Stimulated activated CD4-positive, alpha-beta T cell treated with anti-CD3 and anti-CD28 coated beads, Interleukin-1b, Interleukin-23, amount 100 ng/mL, for 48 hours (primary cell): ENCODE data around the gene SPTB.
"Not testable (repeated sequence)": the region's sequence is repeated elsewhere in the genome, so short reads cannot be mapped to it uniquely, and the experiment has no call there.

Source experiments
- DNase-seq: peaks from one replicate; pipeline ENCODE4 v3.0.0-alpha.2; 2020

Gene SPTB

DNA sequence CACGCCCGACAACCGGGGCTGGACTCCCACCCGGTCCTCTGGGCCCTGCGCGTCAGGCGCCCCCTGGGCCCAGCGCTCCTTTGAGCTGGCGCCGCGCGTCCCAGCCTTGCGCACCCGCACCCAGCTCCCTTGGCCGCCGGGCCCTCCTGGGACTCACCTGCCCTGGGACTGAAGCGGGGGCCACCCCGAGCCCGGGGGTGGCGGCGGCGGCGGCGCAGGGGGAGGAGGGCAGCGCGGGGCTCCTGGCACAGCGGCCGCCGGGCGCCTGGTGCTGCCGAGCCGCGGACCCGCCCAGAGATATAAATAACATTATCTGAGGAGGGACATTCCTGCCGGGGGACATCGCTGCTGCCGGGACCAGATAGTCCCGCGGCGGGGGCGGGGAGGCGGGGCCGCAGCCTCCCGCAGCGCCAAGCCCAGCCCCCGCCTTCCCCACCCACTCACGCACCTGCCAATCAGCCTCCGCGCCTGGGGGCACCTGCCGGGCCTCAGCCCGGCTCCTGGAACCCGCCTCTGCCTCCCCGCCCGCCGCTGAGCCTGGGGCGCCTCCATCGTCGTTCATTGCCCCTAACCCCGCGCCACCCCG, at the start of gene SPTB:
Gene SPTB (minus strand): TSS at position 273 of the 586 bp plus-strand sequence. CDS start 56,813 bp downstream, outside the sequence.
- peak; percentile 42 for DNase-seq

- DNase-seq: no peak
Measured at GRCh38 chr14:64929014-64929359, 49.3 kb upstream of the SPTB start.

DNA sequence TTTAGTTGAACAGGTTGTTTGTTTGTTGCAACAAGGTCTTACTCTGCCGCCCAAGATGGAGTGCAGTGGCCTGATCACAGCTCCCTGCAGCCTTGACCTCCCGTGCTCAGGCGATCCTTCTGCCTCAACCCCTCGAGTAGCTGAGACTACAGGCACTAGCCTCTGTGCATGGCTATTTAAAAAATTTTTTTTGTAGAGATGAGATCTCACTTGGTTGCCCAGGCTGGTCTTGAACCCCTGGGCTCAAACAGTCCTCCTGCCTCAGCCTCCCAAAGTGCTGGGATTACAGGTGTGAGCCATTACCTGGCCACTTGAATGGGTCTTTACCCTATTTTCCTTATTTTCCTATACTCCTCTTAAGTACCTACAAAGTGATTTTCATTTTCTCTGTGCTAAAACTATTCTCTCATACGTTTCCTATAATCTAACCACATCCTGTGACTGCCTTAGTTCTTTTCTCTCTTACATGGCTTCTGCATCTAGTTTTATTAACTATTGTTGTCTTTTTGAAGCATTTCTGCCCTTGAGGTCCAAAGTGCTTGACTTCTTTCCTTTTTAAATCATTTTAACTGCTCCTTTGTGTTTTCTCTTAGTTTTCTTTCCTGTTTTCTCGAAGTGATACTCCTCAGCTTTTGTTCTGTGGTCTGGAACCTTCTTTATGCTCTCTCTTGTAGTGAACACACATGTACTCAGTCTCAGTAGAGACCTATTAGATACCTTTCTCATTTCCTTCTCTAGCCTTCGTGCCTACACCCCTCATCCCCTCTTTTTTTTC, 48.7 kb upstream of the SPTB start:
- no peak for DNase-seq

- DNase-seq: no peak
Measured at GRCh38 chr14:64927031-64927430, 47.3 kb upstream of the SPTB start.

GRCh38 chr14:64926398-64926995, 46.8 kb upstream of the SPTB start:
- DNase-seq: no peak

- DNase-seq: no peak
Measured at GRCh38 chr14:64923015-64923414, 43.3 kb upstream of the SPTB start.

DNA sequence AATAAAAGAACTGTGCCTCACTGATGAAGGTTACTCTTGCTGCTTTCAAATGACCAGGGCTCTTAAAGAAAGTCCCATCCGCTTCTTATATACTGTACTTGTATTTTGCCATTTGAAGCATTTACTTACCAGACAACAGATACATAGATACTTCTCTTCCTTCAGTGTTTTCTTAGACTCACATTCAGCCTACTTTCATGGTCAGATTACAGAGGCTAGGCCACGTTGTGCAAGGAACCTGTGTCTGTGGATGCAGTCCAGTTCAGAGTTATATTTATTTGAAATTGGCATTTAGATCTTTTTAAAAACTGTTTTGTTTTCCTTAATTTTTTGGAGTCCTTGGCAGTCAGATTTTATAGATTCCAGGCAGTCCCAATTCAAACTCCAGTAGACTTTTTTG, 40.8 kb upstream of the SPTB start:
- DNase-seq: no peak

DNA sequence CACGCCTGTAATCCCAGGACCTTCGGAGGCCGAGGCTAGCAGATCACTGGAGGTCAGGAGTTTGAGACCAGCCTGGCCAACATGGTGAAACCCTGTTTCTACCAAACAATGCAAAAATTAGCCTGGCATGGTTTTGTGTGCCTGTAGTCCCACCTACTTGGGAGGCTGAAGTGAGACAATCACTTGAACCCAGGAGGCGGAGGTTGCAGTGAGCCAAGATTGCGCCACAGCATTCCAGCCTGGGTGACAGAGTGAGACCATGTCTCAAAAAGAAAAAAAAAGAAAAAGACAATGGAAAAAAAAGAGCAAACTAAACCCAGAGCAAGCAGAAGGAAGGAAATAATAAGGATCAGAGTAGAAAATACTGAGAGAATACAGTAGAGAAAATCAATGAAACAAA, 39.9 kb upstream of the SPTB start:
- no peak for DNase-seq

DNA sequence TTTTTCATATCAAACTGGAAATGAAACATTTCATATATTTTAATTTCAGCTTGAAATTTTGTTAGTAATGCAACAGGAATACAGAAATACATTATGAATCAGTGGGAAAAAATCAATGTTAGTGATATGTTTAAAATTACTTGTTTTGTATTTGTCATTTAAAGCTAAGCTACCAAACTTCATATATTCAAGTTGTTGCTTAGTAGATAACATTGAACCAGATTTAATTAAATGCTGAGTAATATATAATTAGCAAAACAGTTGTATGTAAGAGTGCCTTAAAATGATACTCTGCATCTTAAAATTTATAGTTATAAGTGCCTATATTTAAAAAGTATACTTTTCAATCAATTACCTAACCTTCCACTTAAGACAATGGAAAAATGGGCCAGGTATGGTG, 39.5 kb upstream of the SPTB start:
- DNase-seq: no peak

DNA sequence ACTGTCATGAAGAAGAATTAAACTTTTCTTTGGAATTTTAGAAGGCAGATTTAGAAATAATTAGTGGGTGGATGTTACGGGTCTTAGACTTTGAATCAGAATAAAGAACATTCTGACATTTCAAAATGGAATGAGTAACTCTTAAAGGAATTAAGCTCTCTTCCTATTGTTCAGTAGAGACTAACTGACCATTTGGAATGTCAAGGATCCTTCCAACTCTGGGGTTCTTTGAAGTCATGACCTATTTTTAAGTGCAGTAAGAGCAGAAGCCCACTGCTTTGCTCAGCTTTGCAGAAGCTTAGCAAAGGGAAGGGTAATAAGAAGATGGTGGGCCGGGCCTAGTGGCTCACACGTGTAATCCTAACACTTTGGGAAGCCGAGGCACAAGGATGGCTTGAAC, 38.5 kb upstream of the SPTB start:
- no peak for DNase-seq

GRCh38 chr14:64915797-64916196, 36.1 kb upstream of the SPTB start:
- no peak for DNase-seq

DNA sequence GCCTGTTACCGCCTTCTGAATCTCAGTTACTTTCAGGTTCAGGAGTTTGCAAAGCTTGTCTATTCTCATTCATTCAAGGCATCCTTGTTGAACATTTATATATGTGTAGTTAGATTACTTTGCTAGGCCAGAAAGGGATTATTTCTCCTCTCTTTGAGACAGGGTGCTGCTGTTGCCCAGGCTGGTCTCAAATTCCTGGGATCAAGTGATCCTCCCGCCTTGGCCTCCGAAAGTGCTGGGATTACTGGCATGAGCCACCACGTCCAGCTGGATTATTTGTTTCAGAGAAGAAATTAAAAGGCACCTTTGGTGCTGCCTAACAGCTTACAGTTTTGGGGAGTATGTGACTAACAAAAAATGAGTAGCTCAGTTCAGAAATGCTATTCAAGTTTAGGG, 35.3 kb upstream of the SPTB start:
- DNase-seq: no peak

DNA sequence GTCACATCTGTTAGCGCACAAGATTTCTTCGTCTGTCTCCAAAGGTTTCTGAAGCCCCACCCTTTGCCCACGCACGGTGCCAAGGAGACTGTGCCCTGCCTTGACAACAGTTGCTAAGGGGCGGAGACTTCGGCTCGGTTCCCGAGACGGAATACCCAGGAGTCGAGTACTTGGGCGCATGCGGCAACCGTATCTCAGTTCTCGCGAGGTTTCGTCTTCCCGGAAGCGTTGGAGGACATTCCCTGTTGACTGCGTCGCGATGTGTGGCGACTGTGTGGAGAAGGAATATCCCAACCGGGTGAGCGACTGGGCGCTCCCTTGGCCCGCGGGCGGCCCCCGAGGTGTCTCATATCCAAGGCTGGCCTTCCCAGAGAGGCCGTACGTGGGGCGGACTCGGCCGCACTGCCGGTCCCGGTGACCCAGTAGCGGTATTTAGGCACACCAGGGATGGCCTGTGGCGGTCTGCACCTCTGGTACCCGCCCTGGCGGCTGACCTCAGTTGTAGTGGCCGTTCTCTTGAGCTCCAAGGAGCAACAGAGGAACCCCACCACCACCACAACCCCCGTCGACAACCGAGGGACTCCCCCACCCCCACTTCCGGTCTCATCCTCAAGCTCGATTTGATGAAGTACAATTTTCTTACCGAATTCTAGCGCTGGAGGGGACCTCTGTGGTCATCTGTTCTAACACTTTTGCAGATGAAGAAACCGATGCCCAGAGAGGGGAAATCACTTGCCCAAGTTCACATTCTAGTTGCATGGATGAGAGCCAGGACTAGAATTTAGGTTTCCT, 34.7 kb upstream of the SPTB start, which contains the start of gene CHURC1:
Gene CHURC1 (plus strand): TSS at position 219 of the 792 bp plus-strand sequence. CDS start 41 bp downstream, at position 260.
- peak; percentile 97 for DNase-seq

DNA sequence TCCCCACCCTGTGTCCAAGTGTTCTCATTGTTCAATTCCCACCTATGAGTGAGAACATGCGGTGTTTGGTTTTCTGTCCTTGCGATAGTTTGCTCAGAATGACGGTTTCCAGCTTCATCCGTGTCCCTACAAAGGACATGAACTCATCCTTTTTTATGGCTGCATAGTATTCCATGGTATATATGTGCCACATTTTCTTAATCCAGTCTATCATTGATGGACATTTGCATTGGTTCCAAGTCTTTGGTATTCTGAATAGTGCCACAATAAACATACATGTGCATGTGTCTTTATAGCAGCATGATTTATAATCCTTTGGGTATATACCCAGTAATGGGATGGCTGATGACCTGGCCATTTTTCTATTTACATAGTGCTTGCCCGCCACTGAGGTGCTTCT, 33.8 kb upstream of the SPTB start:
- DNase-seq: not testable (repeated sequence)

DNA sequence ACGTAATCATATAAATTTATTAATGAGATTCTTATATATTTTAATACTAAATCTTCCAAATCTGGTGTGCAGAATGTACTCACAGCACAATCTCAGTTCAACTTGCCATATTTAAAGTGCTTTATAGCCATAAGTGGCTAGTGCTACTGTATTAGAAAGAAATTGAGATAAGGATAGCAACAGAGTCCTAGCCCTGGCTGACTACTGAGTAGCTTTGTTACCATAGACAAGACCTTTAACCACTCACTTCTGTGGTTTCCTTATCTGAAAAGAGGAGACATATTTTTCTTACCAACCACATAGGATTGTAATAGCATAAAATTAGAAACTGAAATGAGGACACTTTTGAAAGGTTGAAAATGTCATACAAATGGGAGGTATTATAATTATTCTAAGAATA, 32.6 kb upstream of the SPTB start:
- no peak for DNase-seq

GRCh38 chr14:64910847-64911495, 31.3 kb upstream of the SPTB start:
- no peak for DNase-seq

DNA sequence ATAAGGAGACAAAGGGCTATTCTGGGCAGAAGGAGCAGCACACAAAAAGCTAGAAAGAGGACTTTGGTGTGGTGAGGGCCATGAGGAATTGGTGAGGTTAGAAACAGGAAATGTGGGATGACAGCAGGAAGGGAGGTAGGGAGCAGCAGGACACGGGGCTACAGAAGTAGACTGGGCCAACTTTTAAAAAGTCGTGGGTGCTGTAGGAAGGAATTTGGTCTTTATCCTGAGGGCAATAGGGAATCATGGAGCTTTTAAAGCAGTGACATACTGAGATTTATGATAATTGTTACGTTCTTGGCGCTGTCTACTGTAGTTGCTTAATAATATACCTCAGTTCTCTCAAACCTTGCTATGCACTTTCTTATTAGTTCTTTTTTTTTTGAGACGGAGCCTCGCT, 26.3 kb upstream of the SPTB start:
- DNase-seq: no peak

GRCh38 chr14:64899958-64900357, 20.3 kb upstream of the SPTB start:
- DNase-seq: no peak

DNA sequence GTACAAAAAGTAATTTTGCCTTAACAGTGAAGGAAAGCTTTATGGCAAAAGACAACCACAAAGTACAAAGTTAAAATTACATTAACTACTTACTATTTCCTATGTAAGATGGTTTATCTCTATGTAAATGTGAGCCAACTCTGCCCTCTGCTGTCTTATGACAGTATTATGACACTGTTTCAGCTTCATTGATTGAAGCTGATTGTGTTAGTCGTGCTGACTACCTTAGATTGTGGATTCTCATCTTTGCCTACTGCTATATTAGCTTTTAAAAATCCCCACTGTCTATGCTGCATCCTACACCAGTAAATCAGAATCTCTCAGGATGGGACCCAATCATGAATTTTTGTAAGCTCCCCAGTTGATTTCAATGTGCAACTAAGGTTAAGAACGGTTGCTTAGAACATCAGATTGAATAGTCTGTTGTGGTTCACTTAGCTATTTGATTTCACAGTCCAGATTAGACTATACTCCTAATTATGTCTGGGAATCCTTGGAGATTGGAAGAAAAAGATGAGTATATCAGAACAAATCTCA, 12.2 kb upstream of the SPTB start:
- no peak for DNase-seq

DNA sequence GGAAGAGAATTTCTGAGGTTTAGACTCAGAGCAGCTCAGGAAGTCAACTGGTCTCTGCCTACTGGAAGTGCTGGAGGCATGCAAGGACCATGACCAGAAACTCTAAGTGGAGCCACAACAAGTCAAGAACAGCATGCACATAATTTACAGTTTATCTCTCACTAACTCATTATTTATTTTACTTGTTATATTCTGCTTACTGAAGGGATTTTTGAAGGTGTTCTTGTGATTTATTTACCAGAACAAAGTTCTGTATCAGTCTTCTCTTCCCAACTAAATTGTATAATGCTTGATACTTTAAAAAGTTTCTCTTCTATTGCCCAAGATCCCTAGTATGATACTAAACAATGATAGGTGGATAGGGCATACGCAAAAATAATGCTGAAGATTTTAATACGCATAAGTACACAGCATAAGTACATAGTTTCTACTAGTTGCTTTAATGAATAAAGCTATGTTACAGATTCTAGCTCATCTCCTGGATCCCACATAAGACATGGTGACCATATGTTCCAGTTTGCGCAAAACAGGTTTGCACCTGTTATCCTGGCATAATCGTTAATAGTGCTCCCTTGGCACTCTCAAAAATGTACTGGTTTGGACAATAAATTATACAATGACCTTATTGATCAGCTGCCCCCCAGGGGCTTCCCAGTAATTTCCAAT, 11.6 kb upstream of the SPTB start:
- no peak for DNase-seq

DNA sequence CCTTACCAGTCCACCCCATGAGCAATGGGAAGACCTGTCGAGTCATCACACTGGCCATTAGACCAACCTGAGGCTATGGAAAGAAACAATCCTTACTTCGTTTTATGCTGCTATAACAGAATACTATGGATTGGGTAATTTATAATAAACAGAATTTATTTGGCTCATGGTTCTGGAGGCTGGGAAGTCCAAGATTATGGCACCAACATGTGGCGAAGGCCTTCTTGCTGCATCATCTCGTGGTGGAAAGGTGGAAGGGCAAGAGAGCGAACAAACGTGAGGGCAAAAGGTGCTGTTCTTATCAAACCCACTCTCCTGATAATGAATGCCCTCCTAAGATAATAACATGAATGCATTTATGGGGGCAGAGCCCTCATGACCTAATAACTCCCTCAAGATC, 9.6 kb upstream of the SPTB start:
- no peak for DNase-seq

DNA sequence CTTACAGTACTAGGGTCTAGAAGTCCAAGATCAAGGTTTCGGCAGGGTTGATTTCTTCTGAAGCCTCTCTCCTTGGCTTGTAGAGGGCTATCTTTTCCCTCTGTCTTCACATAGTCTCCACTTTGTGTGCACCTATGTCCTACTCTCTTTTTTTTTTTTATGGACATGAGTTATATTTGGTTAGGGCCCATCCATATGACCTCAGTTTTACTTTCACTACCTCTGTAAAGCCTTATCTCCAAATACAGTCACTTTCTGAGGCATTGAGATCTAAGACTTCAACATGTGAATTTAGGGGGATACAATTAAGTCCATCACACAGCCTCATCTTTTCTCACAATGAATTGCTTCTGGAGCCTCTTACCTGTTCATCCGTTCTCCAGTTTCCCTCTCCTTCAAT, 5.9 kb upstream of the SPTB start:
- no peak for DNase-seq
